GM21381 (cell line): ENCODE measurements around the gene SELENOT.
"Not testable (repeated sequence)": the region's sequence is repeated elsewhere in the genome, so short reads cannot be mapped to it uniquely, and the experiment has no call there.

Source experiments
- ATAC-seq: cut with Tn5 transposase; IDR thresholded peaks from one replicate; pipeline ENCODE4 v1.9.1; 2021; ENCODE audit warnings: mild to moderate bottlenecking, moderate library complexity; ENCODE audit not compliant: unreplicated experiment

Gene SELENOT

GRCh38 chr3:150603153-150603979 is at the start of gene SELENOT:
Gene SELENOT (plus strand): TSS chr3:150603321. CDS start chr3:150603363, 42 bp downstream.
- peak; percentile 54 for ATAC-seq

- ATAC-seq = no peak
These were observed 47.2 kb upstream of the SELENOT start for GRCh38 chr3:150555859-150556436.

GRCh38 chr3:150556792-150557191 is 46.3 kb upstream of the SELENOT start:
- no peak for ATAC-seq

- ATAC-seq = no peak
These were observed 45.4 kb upstream of the SELENOT start for GRCh38 chr3:150557725-150558124.

GRCh38 chr3:150564243-150564642 is 38.9 kb upstream of the SELENOT start:
- ATAC-seq = no peak

GRCh38 chr3:150567328-150567727 is 35.8 kb upstream of the SELENOT start:
- ATAC-seq = no peak

GRCh38 chr3:150577855-150578254 is 25.3 kb upstream of the SELENOT start:
- ATAC-seq = no peak

GRCh38 chr3:150581174-150581573 is 21.9 kb upstream of the SELENOT start:
- ATAC-seq = no peak

- peak; percentile 40 for ATAC-seq
These were observed 20.5 kb upstream of the SELENOT start for GRCh38 chr3:150582620-150583019.

GRCh38 chr3:150583028-150583427 is 20.1 kb upstream of the SELENOT start:
- ATAC-seq = peak; percentile 68

- no peak for ATAC-seq
These were observed 14.9 kb upstream of the SELENOT start for GRCh38 chr3:150588027-150588830.

- no peak for ATAC-seq
These were observed 13.4 kb upstream of the SELENOT start for GRCh38 chr3:150589759-150590158.

GRCh38 chr3:150594150-150594549 is 9.0 kb upstream of the SELENOT start:
- ATAC-seq = no peak

GRCh38 chr3:150597646-150598045 is 5.5 kb upstream of the SELENOT start:
- no peak for ATAC-seq

- ATAC-seq = no peak
These were observed 3.4 kb upstream of the SELENOT start for GRCh38 chr3:150599611-150600297.

GRCh38 chr3:150600647-150601530 is 2.2 kb upstream of the SELENOT start:
- not testable (repeated sequence) for ATAC-seq

GRCh38 chr3:150602426-150603152 is 532 bp upstream of the SELENOT start:
- peak; percentile 8 for ATAC-seq

GRCh38 chr3:150603980-150604319 is 829 bp downstream of the SELENOT start:
- ATAC-seq = no peak

- ATAC-seq = no peak
These were observed 3.0 kb downstream of the SELENOT start for GRCh38 chr3:150605998-150606641.
